H1 (cell line): ENCODE measurements around the gene FAM221B. TPM values are rescaled to one million over a fixed set of nuclear protein-coding genes. Genes with fewer than 3 reads are reported as not detected.

Experiments used
- CTCF ChIA-PET: fragments of 300-600 bp; sonication (Branson Sonifier 250); formaldehyde crosslinking; loops from one replicate; lab custom pipeline; 2021; ENCODE audit not compliant: partially characterized antibody; lab: Charles Lee
- POLR2A ChIA-PET: fragments of 300-600 bp; sonication (Branson Sonifier 250); formaldehyde crosslinking; loops from one replicate; lab custom pipeline; 2021; ENCODE audit warnings: inconsistent platforms; ENCODE audit not compliant: partially characterized antibody; lab: Charles Lee
- DNase-seq, 2 experiments: peaks; one replicate each; pipeline versions ENCODE4 v3.0.0 to v3.0.0-alpha.2; 2010 to 2022; ENCODE audit warnings: low spot score in 2 of 2, low read depth in 1 of 2, mixed read lengths in 1 of 2
- FAIRE-seq: peaks from 2 replicates; lab custom pipeline; 2011; peaks lifted over from hg19 to GRCh38; lab: Jason Lieb, UNC
- H2AFZ ChIP-seq: 2 replicates; pipeline ENCODE4 v1.8.1; 2012; ENCODE audit warnings: low read length, inconsistent platforms
- H2AK5ac ChIP-seq: 2 replicates; pipeline ENCODE4 v1.6.1; 2013; ENCODE audit warnings: low read depth, low read length
- H2BK120ac ChIP-seq: replicated peaks from 2 replicates; pipeline ENCODE3; 2013; ENCODE audit warnings: low read depth, low read length, inconsistent platforms
- H2BK12ac ChIP-seq: 2 replicates; pipeline ENCODE4 v1.6.1; 2013; ENCODE audit warnings: low read depth, low read length
- H2BK15ac ChIP-seq: 2 replicates; pipeline ENCODE4 v1.6.1; 2013; ENCODE audit warnings: low read length
- H2BK20ac ChIP-seq: 2 replicates; pipeline ENCODE4 v1.6.1; 2013; ENCODE audit warnings: low read length
- H2BK5ac ChIP-seq: 2 replicates; pipeline ENCODE4 v1.6.1; 2013; ENCODE audit warnings: low read depth, low read length
- H3K14ac ChIP-seq: 2 replicates; pipeline ENCODE4 v1.6.1; 2013; ENCODE audit warnings: inconsistent platforms; ENCODE audit not compliant: insufficient read length
- H3K18ac ChIP-seq: 2 replicates; pipeline ENCODE4 v1.6.1; 2013; ENCODE audit warnings: low read length; ENCODE audit errors: extremely low read depth
- H3K23ac ChIP-seq: 2 replicates; pipeline ENCODE4 v1.6.1; 2013; ENCODE audit warnings: inconsistent platforms; ENCODE audit not compliant: insufficient read length
- H3K23me2 ChIP-seq: 2 replicates; pipeline ENCODE4 v1.6.1; 2013; ENCODE audit warnings: low read depth, low read length
- H3K27ac ChIP-seq: 2 replicates; pipeline ENCODE4 v1.6.1; 2011; ENCODE audit warnings: low read depth, low read length, inconsistent platforms
- H3K27me3 ChIP-seq, 4 experiments: replicated peaks in 1 of 4; 1 replicate in 1 of 4; 2 replicates in 3 of 4; pipeline versions ENCODE4 v1.6.1 to v1.8.1; 2011 to 2013; ENCODE audit warnings: low read length in 3 of 4, mild to moderate bottlenecking in 3 of 4, inconsistent platforms in 2 of 4, mixed read lengths in 2 of 4, moderate library complexity in 1 of 4; ENCODE audit not compliant: control insufficient read depth in 3 of 4, insufficient read depth in 3 of 4; ENCODE audit errors: extremely low read depth in 1 of 4
- H3K36me3 ChIP-seq, 4 experiments: 2 replicates each; pipeline versions ENCODE4 v1.6.1 to v1.8.1; 2011 to 2013; ENCODE audit warnings: mild to moderate bottlenecking in 4 of 4, low read length in 3 of 4, moderate library complexity in 2 of 4, control low read depth in 1 of 4, inconsistent platforms in 1 of 4; ENCODE audit not compliant: insufficient read depth in 4 of 4, control insufficient read depth in 2 of 4
- H3K4ac ChIP-seq: replicated peaks from 2 replicates; pipeline ENCODE3; 2013; ENCODE audit warnings: low read length, low read depth, mixed read lengths, inconsistent platforms; ENCODE audit not compliant: insufficient read length
- H3K4me1 ChIP-seq, 4 experiments: replicated peaks in 1 of 4; 1 replicate in 1 of 4; 2 replicates in 3 of 4; pipeline versions ENCODE4 v1.6.1 to v1.8.1; 2011 to 2013; ENCODE audit warnings: low read length in 3 of 4, inconsistent platforms in 2 of 4, mixed read lengths in 1 of 4; ENCODE audit not compliant: insufficient read depth in 4 of 4, control insufficient read depth in 3 of 4
- H3K4me2 ChIP-seq, 2 experiments: 2 replicates each; pipeline versions ENCODE4 v1.6.1 to v1.8.1; 2011 to 2013; ENCODE audit warnings: low read depth in 2 of 2, low read length in 2 of 2, control low read depth in 1 of 2, inconsistent platforms in 1 of 2, mild to moderate bottlenecking in 1 of 2; ENCODE audit not compliant: insufficient read depth in 1 of 2
- H3K4me3 ChIP-seq, 4 experiments: fragments of 200-600, 300-600 bp in 1 of 4; sonication (generic), shearing (Covaris generic), sonication (Bioruptor Twin) in 1 of 4; 2 replicates each; pipeline versions ENCODE4 v1.5.1 to v1.8.1; 2011 to 2016; ENCODE audit warnings: low read length in 4 of 4, low read depth in 3 of 4, control low read depth in 2 of 4, inconsistent platforms in 2 of 4, mild to moderate bottlenecking in 2 of 4, mixed read lengths in 1 of 4, moderate library complexity in 1 of 4; ENCODE audit not compliant: insufficient read depth in 2 of 4; ENCODE audit errors: extremely low read depth in 1 of 4
- H3K56ac ChIP-seq: replicated peaks from 2 replicates; pipeline ENCODE3; 2013; ENCODE audit warnings: low read depth, mild to moderate bottlenecking, mixed read lengths, low read length, inconsistent platforms; ENCODE audit not compliant: insufficient read length
- H3K79me1 ChIP-seq: 2 replicates; pipeline ENCODE4 v1.6.1; 2013; ENCODE audit warnings: low read depth, low read length, control low read depth
- H3K79me2 ChIP-seq, 2 experiments: 2 replicates each; pipeline versions ENCODE4 v1.6.1 to v1.8.1; 2012 to 2013; ENCODE audit warnings: low read length in 2 of 2, mild to moderate bottlenecking in 2 of 2, inconsistent platforms in 1 of 2; ENCODE audit not compliant: insufficient read depth in 2 of 2, control insufficient read depth in 1 of 2
- H3K9ac ChIP-seq, 4 experiments: replicated peaks in 1 of 4; 1 replicate in 1 of 4; 2 replicates in 3 of 4; pipeline versions ENCODE4 v1.6.1 to v1.8.1; 2011 to 2013; ENCODE audit warnings: low read depth in 3 of 4, low read length in 3 of 4, control low read depth in 2 of 4, mild to moderate bottlenecking in 2 of 4, moderate library complexity in 2 of 4, inconsistent platforms in 1 of 4; ENCODE audit errors: extremely low read depth in 1 of 4
- H3K9me3 ChIP-seq, 2 experiments: 2 replicates each; pipeline versions ENCODE4 v1.6.1 to v1.8.1; 2012 to 2013; ENCODE audit warnings: mild to moderate bottlenecking in 2 of 2, moderate library complexity in 2 of 2, control low read depth in 1 of 2, inconsistent platforms in 1 of 2, low read depth in 1 of 2, low read length in 1 of 2, mixed read lengths in 1 of 2; ENCODE audit not compliant: insufficient read depth in 2 of 2
- H4K20me1 ChIP-seq, 2 experiments: replicated peaks in 1 of 2; 2 replicates each; pipeline versions ENCODE3 to v1.8.1; 2011 to 2013; ENCODE audit warnings: inconsistent platforms in 2 of 2, low read length in 2 of 2, mild to moderate bottlenecking in 1 of 2; ENCODE audit not compliant: insufficient read depth in 2 of 2, control insufficient read depth in 1 of 2
- H4K5ac ChIP-seq: 2 replicates; pipeline ENCODE4 v1.6.1; 2013; ENCODE audit warnings: low read length, low read depth, mixed read lengths, inconsistent platforms; ENCODE audit not compliant: insufficient read length
- H4K8ac ChIP-seq: 2 replicates; pipeline ENCODE4 v1.8.0; 2013; ENCODE audit warnings: mild to moderate bottlenecking, moderate library complexity, low read length, inconsistent platforms; ENCODE audit not compliant: insufficient read depth; ENCODE audit errors: extremely low read depth
- H4K91ac ChIP-seq: replicated peaks from 2 replicates; pipeline ENCODE3; 2013; ENCODE audit warnings: low read length, mixed read lengths, inconsistent platforms; ENCODE audit not compliant: insufficient read length
- RFX5 ChIP-seq: IDR thresholded peaks from 2 replicates; pipeline ENCODE4 v1.6.1; 2011; ENCODE audit warnings: low read depth, low read length, improper control_type of control experiment, borderline replicate concordance
- SIN3A ChIP-seq, 2 experiments: IDR thresholded peaks in 1 of 2; conservative IDR thresholded peaks in 1 of 2; 2 replicates each; pipeline ENCODE4 v1.6.1; 2011 to 2012; ENCODE audit warnings: low read length in 2 of 2, improper control_type of control experiment in 1 of 2, low read depth in 1 of 2, mild to moderate bottlenecking in 1 of 2
- TCF12 ChIP-seq: IDR thresholded peaks from 2 replicates; pipeline ENCODE4 v1.6.1; 2011; ENCODE audit warnings: low read depth, mild to moderate bottlenecking, low read length
- WGBS, 2 experiments: shearing (Covaris generic) in 1 of 2; methylation state at CpG; one replicate each; pipeline versions ENCODE4 v1.1.6 to v1.1.7; 2013 to 2015; ENCODE audit warnings: low lambda C conversion rate in 2 of 2, mixed read lengths in 2 of 2, inconsistent platforms in 1 of 2, low coverage in 1 of 2, missing lambda C conversion rate in 1 of 2; ENCODE audit not compliant: insufficient replicate concordance in 2 of 2, insufficient coverage in 1 of 2, insufficient read length in 1 of 2; ENCODE audit errors: extremely low coverage in 1 of 2, missing lambda C conversion rate in 1 of 2; 5-methylcytosine and 5-hydroxymethylcytosine counted together
- polyA plus RNA-seq, 7 experiments: library from polyadenylated mRNA; depleted of rRNA in 3 of 7; stranded (reverse) in 5 of 7; unstranded in 2 of 7; fragments of >200 nt in 5 of 7; fragments of 200-250 nt in 2 of 7; gene quantifications; 1 replicate in 5 of 7; 2 replicates in 1 of 7; 4 replicates in 1 of 7; pipeline versions ENCODE4 v1.2.1 to v1.2.3, GENCODE V29; 2011 to 2013; ENCODE audit warnings: missing spikeins in 2 of 7, mixed read lengths in 2 of 7
- total RNA-seq: library from RNA; stranded (reverse); fragmentation: NEBNext Ultra II Directional; extraction: Animal tissue kit (Norgen Biotek cat#: 25700); gene quantifications from 2 replicates; pipeline ENCODE4 v1.2.1, GENCODE V29; 2021

The FAM221B gene
- total and polyA plus RNA-seq, 2 of the 8 experiments (the other 6 are each of a cell fraction or from before 2014, with no cell fraction given) = not detected

- POLR2A ChIA-PET = no interaction called here
- CTCF ChIA-PET = interaction anchor here (1.2 kb wide), 1 partner anchor 8 kb away, joined by 5 read pairs; no protein-coding TSS in a partner anchor
- 91% methylated on average over 3 of the region's 3 CpGs; no CpG with 5 or more reads in 1 of the 2 experiments for WGBS, 2 experiments
Observed at GRCh38 chr9:35818341-35818740, 10.2 kb downstream of the FAM221B start.

More at GRCh38 chr9:35818341-35818740, 10.2 kb downstream of the FAM221B start:
- H4K91ac ChIP-seq = no peak overlapping the region
- no peak overlapping the region for H3K27ac ChIP-seq
- no peaks in the 10 kb centered on the region for H3K9me3 ChIP-seq
- no peak overlapping the region for H2BK20ac ChIP-seq
- H3K79me2 ChIP-seq = no peaks in the 10 kb centered on the region
- no peak overlapping the region for H2AFZ ChIP-seq
- no peak overlapping the region for H3K18ac ChIP-seq
- no peak overlapping the region for H2BK15ac ChIP-seq
- no peak overlapping the region for H2AK5ac ChIP-seq
- H2BK120ac ChIP-seq = no peak overlapping the region
- no peak overlapping the region for H2BK12ac ChIP-seq
- H3K23ac ChIP-seq = no peak overlapping the region
- no peaks in the 10 kb centered on the region for H4K20me1 ChIP-seq
- H3K9ac ChIP-seq = no peak overlapping the region
- no peak overlapping the region for H3K14ac ChIP-seq
- no peak for DNase-seq
- H3K79me1 ChIP-seq = no peaks in the 10 kb centered on the region
- no peak for TF ChIP-seq SIN3A (conservative IDR thresholded peaks at IDR 0.05 in 1 of 2, IDR thresholded peaks at IDR 0.05 in 1 of 2; ENCODE audit: low read depth in 1 of 2, low read length in 2 of 2)
- TF ChIP-seq TCF12 = no peak
- TF ChIP-seq RFX5 = no peak
- H3K56ac ChIP-seq = no peak overlapping the region
- H3K4me1 ChIP-seq = peaks cover 0 to 6% (median 4%) of the 10 kb centered on the region in 4 experiments; a peak in 3 of 7 replicates
- no peaks in the 10 kb centered on the region; the same call in 1 of the 2 replicates for H3K23me2 ChIP-seq
- FAIRE-seq = no peak
- H4K5ac ChIP-seq = no peak overlapping the region
- H3K27me3 ChIP-seq = no peaks in the 10 kb centered on the region
- no peaks in the 10 kb centered on the region for H3K36me3 ChIP-seq
- no peak overlapping the region for H2BK5ac ChIP-seq
- H3K4ac ChIP-seq = no peak overlapping the region
- no peak overlapping the region for H4K8ac ChIP-seq
- H3K4me3 ChIP-seq = no peak overlapping the region
- no peak overlapping the region for H3K4me2 ChIP-seq
